ENCODE results near the gene KREMEN2. TPM values are rescaled to one million over a fixed set of nuclear protein-coding genes. Genes with fewer than 3 reads are reported as not detected.

KREMEN2 gene
- total and polyA plus RNA-seq, 2 donors (not counting 3 experiments of a cell fraction or from before 2014, with no cell fraction given), result not detected

DNA sequence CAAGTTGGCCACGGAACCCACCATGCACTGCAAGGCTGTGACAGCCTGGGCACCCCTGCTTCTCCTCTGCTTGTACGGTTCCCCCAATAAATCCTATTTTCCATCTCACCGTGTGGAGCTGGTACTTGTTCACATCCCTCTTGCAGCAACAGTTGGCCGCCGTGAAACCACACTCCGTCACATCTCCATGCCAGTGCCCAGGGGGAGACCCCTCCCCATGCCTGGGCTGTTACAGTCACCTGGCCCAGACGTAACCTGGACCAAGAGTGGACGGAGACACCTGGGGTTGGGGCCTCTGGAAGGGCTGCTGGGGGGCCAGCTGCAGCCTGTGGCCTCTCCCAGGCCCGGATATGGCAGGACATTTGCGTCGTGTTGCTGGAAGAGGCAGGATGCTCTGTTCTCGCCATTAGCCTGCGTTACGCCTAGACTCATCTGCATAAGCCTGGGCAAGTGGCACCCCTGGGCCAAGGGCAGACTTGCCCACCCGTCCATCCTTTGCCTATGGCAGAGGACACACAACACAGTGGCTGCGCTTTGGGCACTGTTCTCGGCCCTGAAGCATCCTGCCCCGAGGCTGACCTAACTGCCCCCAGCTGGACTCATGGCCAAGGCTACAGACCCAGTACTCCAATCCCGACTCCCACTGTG is 14.2 kb upstream of the KREMEN2 start:
- Histone ChIP-seq H3K79me2 (ENCODE audit: control insufficient read depth, insufficient read depth, low read length) (no peaks in the 10 kb centered on the region), H2AFZ (ENCODE audit: low read depth, low read length) (no peak overlapping the region), H3K4me2 (ENCODE audit: insufficient read depth, low read length) (no peak overlapping the region), H4K20me1 (replicated peaks; ENCODE audit: control insufficient read depth, extremely low read depth, insufficient read depth, low read length) (no peaks in the 10 kb centered on the region), H3K9me1 (replicated peaks; ENCODE audit: control insufficient read depth, extremely low read depth, insufficient read depth, low read length) (no peaks in the 10 kb centered on the region), H3K27ac (ENCODE audit: insufficient read depth, low read depth, low read length) (no peak overlapping the region), H3K9me3 (replicated peaks; ENCODE audit: control insufficient read depth, insufficient read depth, low read length) (no peaks in the 10 kb centered on the region), H3K36me3 (ENCODE audit: control insufficient read depth in 2 of 2, extremely low read depth in 1 of 2, insufficient read depth in 2 of 2, low read length in 2 of 2) (no peaks in the 10 kb centered on the region), H3K9ac (replicated peaks; ENCODE audit: extremely low read depth, insufficient read depth, low read length) (no peak overlapping the region), H3K4me3 (replicated peaks in 1 of 3; ENCODE audit: insufficient read depth in 1 of 3, low read depth in 1 of 3, low read length in 3 of 3) (no peak overlapping the region), H3K27me3 (ENCODE audit: control insufficient read depth in 2 of 2, insufficient read depth in 2 of 2, low read length in 2 of 2) (no peaks in the 10 kb centered on the region), H3K4me1 (ENCODE audit: control insufficient read depth, extremely low read depth, insufficient read depth, low read length) (no peaks in the 10 kb centered on the region)
- ChIA-PET CTCF (interaction anchor here (1.6 kb wide), 1 partner anchor 23 kb away, joined by 6 read pairs; no protein-coding TSS in a partner anchor), POLR2A (no interaction called here)
- no TSS peak for BruUV-seq (replicated peaks)
- dilution Hi-C loops (cut with MboI; ENCODE audit: extremely low pct_ligation_motif_present, low sequenced_read_pairs), result no loop called here
- no peak for TF ChIP-seq EZH2 (IDR thresholded peaks at IDR 0.05; ENCODE audit: borderline replicate concordance, low read depth, low read length, severe bottlenecking)
- no peak for TF ChIP-seq POLR2AphosphoS5 (IDR thresholded peaks at IDR 0.05; ENCODE audit: insufficient read depth, low read depth, low read length)
- no peak for TF ChIP-seq POLR2A (IDR thresholded peaks at IDR 0.05; ENCODE audit: low read depth, low read length)
- TF ChIP-seq, protein P1, sequence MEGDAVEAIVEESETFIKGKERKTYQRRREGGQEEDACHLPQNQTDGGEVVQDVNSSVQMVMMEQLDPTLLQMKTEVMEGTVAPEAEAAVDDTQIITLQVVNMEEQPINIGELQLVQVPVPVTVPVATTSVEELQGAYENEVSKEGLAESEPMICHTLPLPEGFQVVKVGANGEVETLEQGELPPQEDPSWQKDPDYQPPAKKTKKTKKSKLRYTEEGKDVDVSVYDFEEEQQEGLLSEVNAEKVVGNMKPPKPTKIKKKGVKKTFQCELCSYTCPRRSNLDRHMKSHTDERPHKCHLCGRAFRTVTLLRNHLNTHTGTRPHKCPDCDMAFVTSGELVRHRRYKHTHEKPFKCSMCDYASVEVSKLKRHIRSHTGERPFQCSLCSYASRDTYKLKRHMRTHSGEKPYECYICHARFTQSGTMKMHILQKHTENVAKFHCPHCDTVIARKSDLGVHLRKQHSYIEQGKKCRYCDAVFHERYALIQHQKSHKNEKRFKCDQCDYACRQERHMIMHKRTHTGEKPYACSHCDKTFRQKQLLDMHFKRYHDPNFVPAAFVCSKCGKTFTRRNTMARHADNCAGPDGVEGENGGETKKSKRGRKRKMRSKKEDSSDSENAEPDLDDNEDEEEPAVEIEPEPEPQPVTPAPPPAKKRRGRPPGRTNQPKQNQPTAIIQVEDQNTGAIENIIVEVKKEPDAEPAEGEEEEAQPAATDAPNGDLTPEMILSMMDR (IDR thresholded peaks at IDR 0.05; ENCODE audit: extremely low read depth in 1 of 2, insufficient read depth in 1 of 2, low read depth in 1 of 2, low read length in 2 of 2), result no peak
- FAIRE-seq, result no peak
- no peak for DNase-seq (ENCODE audit: low read depth, low spot score)
- intact Hi-C loops (cut with micrococcal nuclease), result no loop called here

DNA sequence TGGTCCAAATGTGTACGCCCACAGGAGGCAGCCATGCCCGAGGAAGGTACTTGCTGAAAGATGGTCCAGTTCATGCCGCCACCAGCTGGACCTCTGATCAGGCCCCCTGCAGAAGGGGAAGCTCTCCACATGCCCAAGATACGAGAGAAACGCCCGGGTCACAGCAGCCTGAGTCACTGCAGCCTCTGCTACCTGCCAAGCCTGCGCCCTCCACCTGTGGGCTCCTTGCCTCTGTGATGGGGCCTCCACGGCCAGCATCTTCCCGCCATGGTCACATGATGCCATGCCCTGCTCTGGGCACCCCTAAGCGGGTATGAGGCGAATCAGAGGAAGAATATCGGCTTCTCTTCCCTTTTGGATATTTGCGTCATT is 13.7 kb upstream of the KREMEN2 start:
- DNase-seq (ENCODE audit: low read depth, low spot score), result no peak
- Histone ChIP-seq H3K4me1 (ENCODE audit: control insufficient read depth, extremely low read depth, insufficient read depth, low read length) (no peaks in the 10 kb centered on the region), H3K27ac (ENCODE audit: insufficient read depth, low read depth, low read length) (no peak overlapping the region), H3K4me3 (replicated peaks in 1 of 3; ENCODE audit: insufficient read depth in 1 of 3, low read depth in 1 of 3, low read length in 3 of 3) (no peak overlapping the region), H3K79me2 (ENCODE audit: control insufficient read depth, insufficient read depth, low read length) (no peaks in the 10 kb centered on the region), H3K27me3 (ENCODE audit: control insufficient read depth in 2 of 2, insufficient read depth in 2 of 2, low read length in 2 of 2) (no peaks in the 10 kb centered on the region), H3K9me3 (replicated peaks; ENCODE audit: control insufficient read depth, insufficient read depth, low read length) (no peaks in the 10 kb centered on the region), H3K4me2 (ENCODE audit: insufficient read depth, low read length) (no peak overlapping the region), H3K9me1 (replicated peaks; ENCODE audit: control insufficient read depth, extremely low read depth, insufficient read depth, low read length) (no peaks in the 10 kb centered on the region), H4K20me1 (replicated peaks; ENCODE audit: control insufficient read depth, extremely low read depth, insufficient read depth, low read length) (no peaks in the 10 kb centered on the region), H3K36me3 (ENCODE audit: control insufficient read depth in 2 of 2, extremely low read depth in 1 of 2, insufficient read depth in 2 of 2, low read length in 2 of 2) (no peaks in the 10 kb centered on the region), H3K9ac (replicated peaks; ENCODE audit: extremely low read depth, insufficient read depth, low read length) (no peak overlapping the region), H2AFZ (ENCODE audit: low read depth, low read length) (no peak overlapping the region)
- ChIA-PET CTCF (interaction anchor here (1.6 kb wide), 1 partner anchor 23 kb away, joined by 6 read pairs; no protein-coding TSS in a partner anchor), POLR2A (no interaction called here)
- intact Hi-C loops (cut with micrococcal nuclease) (no loop called here), dilution Hi-C loops (cut with MboI; ENCODE audit: extremely low pct_ligation_motif_present, low sequenced_read_pairs) (no loop called here)
- BruUV-seq (replicated peaks), result no TSS peak
- TF ChIP-seq EZH2 (IDR thresholded peaks at IDR 0.05; ENCODE audit: borderline replicate concordance, low read depth, low read length, severe bottlenecking), result no peak
- no peak for TF ChIP-seq POLR2A (IDR thresholded peaks at IDR 0.05; ENCODE audit: low read depth, low read length)
- TF ChIP-seq, protein P1 (IDR thresholded peaks at IDR 0.05; ENCODE audit: extremely low read depth in 1 of 2, insufficient read depth in 1 of 2, low read depth in 1 of 2, low read length in 2 of 2), result no peak
- TF ChIP-seq POLR2AphosphoS5 (IDR thresholded peaks at IDR 0.05; ENCODE audit: insufficient read depth, low read depth, low read length), result no peak
- TF ChIP-seq JUN (IDR thresholded peaks at IDR 0.05; ENCODE audit: borderline replicate concordance, insufficient read depth, insufficient read length, low read depth), result no peak
- TF ChIP-seq, protein P2, sequence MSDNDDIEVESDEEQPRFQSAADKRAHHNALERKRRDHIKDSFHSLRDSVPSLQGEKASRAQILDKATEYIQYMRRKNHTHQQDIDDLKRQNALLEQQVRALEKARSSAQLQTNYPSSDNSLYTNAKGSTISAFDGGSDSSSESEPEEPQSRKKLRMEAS (IDR thresholded peaks at IDR 0.05; ENCODE audit: insufficient read depth, insufficient read length), result no peak
- no peak for TF ChIP-seq GATA2 (IDR thresholded peaks at IDR 0.05; ENCODE audit: insufficient read depth, insufficient read length, low read depth, low read length)
- no peak for TF ChIP-seq FOS (IDR thresholded peaks at IDR 0.05; ENCODE audit: borderline replicate concordance, insufficient read depth, low read length)
- FAIRE-seq, result no peak

All from endothelial cell of umbilical vein (primary cell).